Endothelial cell (in vitro differentiated cells): ENCODE results near the gene TAL2. TPM values are rescaled to one million over a fixed set of nuclear protein-coding genes. Genes with fewer than 3 reads are reported as not detected.

ENCODE experiments used
- DNase-seq: peaks from one replicate; pipeline ENCODE4 v3.0.0; 2021; ENCODE audit warnings: low spot score
- H3K27ac Mint-ChIP-seq: one replicate; pipeline ENCODE4 v1.8.0; 2021; ENCODE audit warnings: mixed read lengths, inconsistent platforms; ENCODE audit not compliant: unreplicated experiment
- H3K27me3 Mint-ChIP-seq: one replicate; pipeline ENCODE4 v1.8.0; 2021; ENCODE audit warnings: mild to moderate bottlenecking, moderate library complexity, mixed read lengths, inconsistent platforms; ENCODE audit not compliant: unreplicated experiment
- H3K36me3 Mint-ChIP-seq: one replicate; pipeline ENCODE4 v1.8.0; 2021; ENCODE audit warnings: mild to moderate bottlenecking, low read depth, mixed read lengths, inconsistent platforms; ENCODE audit not compliant: unreplicated experiment
- H3K4me1 Mint-ChIP-seq: one replicate; pipeline ENCODE4 v1.8.0; 2021; ENCODE audit warnings: mild to moderate bottlenecking, mixed read lengths, inconsistent platforms; ENCODE audit not compliant: unreplicated experiment
- H3K4me3 Mint-ChIP-seq: one replicate; pipeline ENCODE4 v1.8.0; 2021; ENCODE audit warnings: mild to moderate bottlenecking, mixed read lengths, inconsistent platforms; ENCODE audit not compliant: unreplicated experiment
- H3K9me3 Mint-ChIP-seq: one replicate; pipeline ENCODE4 v1.8.0; 2021; ENCODE audit warnings: mixed read lengths, inconsistent platforms; ENCODE audit not compliant: unreplicated experiment
- CTCF ChIP-seq: fragments of 200-600 bp; sonication (generic); IDR thresholded peaks from one replicate; pipeline ENCODE4 v1.5.0; 2021; ENCODE audit warnings: antibody characterized with exemption; ENCODE audit not compliant: unreplicated experiment
- total RNA-seq: library from RNA; stranded (reverse); fragmentation: NEBNext Ultra II Directional; extraction: Animal tissue kit (Norgen Biotek cat#: 25700); gene quantifications from one replicate; pipeline ENCODE4 v1.2.1, GENCODE V29; 2021; ENCODE audit not compliant: unreplicated experiment

Gene TAL2
- total RNA-seq, 1 donor from 2014 or later = 3.5 TPM

- Mint-ChIP-seq H3K36me3 (no peaks in the 10 kb centered on the region), H3K27me3 (no peaks in the 10 kb centered on the region), H3K4me3 (no peak overlapping the region), H3K9me3 (no peaks in the 10 kb centered on the region), H3K27ac (no peak overlapping the region), H3K4me1 (peaks cover 5% of the 10 kb centered on the region)
- no peak for TF ChIP-seq CTCF
- no peak for DNase-seq
These were observed 19.1 kb downstream of the TAL2 start for GRCh38 chr9:105681313-105681712.

- DNase-seq = no peak
- no peaks in the 10 kb centered on the region for H3K9me3 Mint-ChIP-seq
- H3K27me3 Mint-ChIP-seq = no peaks in the 10 kb centered on the region
- TF ChIP-seq CTCF = no peak
- H3K4me1 Mint-ChIP-seq = peaks cover 2% of the 10 kb centered on the region
- no peak overlapping the region for H3K4me3 Mint-ChIP-seq
- H3K36me3 Mint-ChIP-seq = no peaks in the 10 kb centered on the region
- no peak overlapping the region for H3K27ac Mint-ChIP-seq
These were observed 19.5 kb downstream of the TAL2 start for GRCh38 chr9:105681724-105682123.

- H3K4me1 Mint-ChIP-seq = no peaks in the 10 kb centered on the region
- no peak overlapping the region for H3K27ac Mint-ChIP-seq
- H3K9me3 Mint-ChIP-seq = no peaks in the 10 kb centered on the region
- no peak for TF ChIP-seq CTCF
- no peaks in the 10 kb centered on the region for H3K27me3 Mint-ChIP-seq
- no peak overlapping the region for H3K4me3 Mint-ChIP-seq
- H3K36me3 Mint-ChIP-seq = no peaks in the 10 kb centered on the region
- no peak for DNase-seq
These were observed 21.5 kb downstream of the TAL2 start for GRCh38 chr9:105683688-105684275.

GRCh38 chr9:105686936-105687335, 24.7 kb downstream of the TAL2 start:
- Mint-ChIP-seq H3K27ac (no peak overlapping the region), H3K36me3 (no peaks in the 10 kb centered on the region), H3K9me3 (no peaks in the 10 kb centered on the region), H3K4me3 (no peak overlapping the region), H3K4me1 (no peaks in the 10 kb centered on the region), H3K27me3 (no peaks in the 10 kb centered on the region)
- no peak for DNase-seq
- TF ChIP-seq CTCF = no peak

GRCh38 chr9:105690742-105691141, 28.5 kb downstream of the TAL2 start:
- H3K27me3 Mint-ChIP-seq = peaks cover 3% of the 10 kb centered on the region

More at GRCh38 chr9:105690742-105691141, 28.5 kb downstream of the TAL2 start:
- no peak for DNase-seq
- Mint-ChIP-seq H3K4me1 (peaks cover 11% of the 10 kb centered on the region), H3K4me3 (no peak overlapping the region), H3K36me3 (no peaks in the 10 kb centered on the region), H3K27ac (no peak overlapping the region), H3K9me3 (no peaks in the 10 kb centered on the region)
- peak; percentile 58 for TF ChIP-seq CTCF
